Erythroblast (primary cell): ENCODE results near the gene B3GALNT2.

Source experiments
- DNase-seq, 2 experiments: peaks; one replicate each; lab custom pipeline; 2025; lab: John Stamatoyannopoulos, UW
- GATA1 ChIP-seq: IDR thresholded peaks from 2 replicates; pipeline ENCODE4 v1.6.1; 2011; ENCODE audit warnings: low read depth, mild to moderate bottlenecking, control low read depth, low read length, moderate library complexity
- POLR2A ChIP-seq: IDR thresholded peaks from 2 replicates; pipeline ENCODE4 v1.6.1; 2011; ENCODE audit warnings: mild to moderate bottlenecking, low read length

Gene B3GALNT2

DNA sequence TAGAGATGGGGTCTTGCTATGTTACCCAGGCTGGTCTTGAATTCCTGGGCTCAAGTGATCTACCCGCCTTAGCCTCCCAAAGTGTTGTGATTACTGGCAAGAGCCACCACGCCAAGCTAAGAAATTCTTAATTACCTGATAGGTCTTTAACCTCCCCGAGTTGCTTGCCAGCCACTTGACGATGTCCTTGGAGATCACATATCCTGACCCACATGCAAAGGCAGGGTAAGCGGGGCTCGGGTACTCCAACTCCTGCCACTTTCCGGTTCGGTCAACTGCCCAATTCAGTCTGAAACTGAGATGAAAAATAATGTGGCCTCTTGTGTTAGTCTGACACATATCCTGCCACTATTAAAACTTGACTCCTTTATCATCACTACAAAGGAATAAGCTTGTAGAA is 50.2 kb downstream of the B3GALNT2 start:
- DNase-seq, result no peak
- no peak for TF ChIP-seq GATA1
- no peak for TF ChIP-seq POLR2A

DNA sequence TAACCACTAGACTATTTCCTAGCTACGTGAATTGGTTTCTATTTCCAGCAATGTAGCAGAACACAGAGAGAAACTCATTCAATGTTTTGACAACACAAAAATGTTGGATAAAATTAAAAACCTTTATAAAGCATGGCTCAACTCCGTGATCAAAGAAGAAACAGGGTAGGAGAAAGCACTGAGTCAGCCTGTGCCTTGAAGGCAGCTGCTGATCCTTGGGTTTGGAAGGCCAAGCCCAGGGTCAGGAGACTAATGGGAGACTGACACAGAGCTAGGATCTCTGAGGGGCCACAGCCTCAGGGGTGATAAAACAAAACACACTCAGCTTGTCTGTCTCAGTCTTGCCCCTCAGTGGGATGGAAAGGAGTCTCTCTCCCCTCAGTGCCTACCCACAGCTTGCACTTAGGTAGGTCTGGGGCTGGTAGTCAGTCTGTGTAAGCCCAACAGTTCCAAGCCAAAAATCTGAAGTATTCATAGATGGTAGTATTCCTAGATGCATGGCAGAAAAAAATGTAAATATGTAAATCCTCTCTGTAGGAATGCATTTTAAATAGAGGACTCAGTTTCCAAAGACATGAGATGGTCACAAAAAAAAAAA is 53.3 kb downstream of the B3GALNT2 start:
- TF ChIP-seq GATA1 (no peak), POLR2A (no peak)

DNA sequence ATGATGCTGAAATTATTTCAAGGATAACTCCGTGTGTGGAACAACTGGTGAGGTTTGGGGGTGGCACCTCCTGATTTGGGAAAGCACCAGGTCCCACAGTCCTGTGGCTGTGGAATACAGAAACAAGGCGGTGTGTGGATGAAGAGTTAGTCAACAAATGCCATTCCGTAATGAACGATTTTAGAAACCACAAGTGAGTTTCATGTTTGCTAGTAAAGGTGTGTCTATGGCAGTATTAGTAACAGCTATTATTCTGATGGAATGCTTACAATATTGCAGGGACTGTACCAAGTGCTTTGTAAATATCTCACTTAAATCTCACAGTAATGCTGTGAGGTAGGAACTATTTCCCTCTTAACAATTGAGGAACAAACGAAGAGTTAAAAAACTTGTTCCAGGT is 53.8 kb downstream of the B3GALNT2 start:
- no peak for DNase-seq
- TF ChIP-seq POLR2A (no peak), GATA1 (no peak)

More for the DNA sequence above, 53.3 kb downstream of the B3GALNT2 start:
- DNase-seq, result peak in 1 of 2 experiments; percentile 31

DNA sequence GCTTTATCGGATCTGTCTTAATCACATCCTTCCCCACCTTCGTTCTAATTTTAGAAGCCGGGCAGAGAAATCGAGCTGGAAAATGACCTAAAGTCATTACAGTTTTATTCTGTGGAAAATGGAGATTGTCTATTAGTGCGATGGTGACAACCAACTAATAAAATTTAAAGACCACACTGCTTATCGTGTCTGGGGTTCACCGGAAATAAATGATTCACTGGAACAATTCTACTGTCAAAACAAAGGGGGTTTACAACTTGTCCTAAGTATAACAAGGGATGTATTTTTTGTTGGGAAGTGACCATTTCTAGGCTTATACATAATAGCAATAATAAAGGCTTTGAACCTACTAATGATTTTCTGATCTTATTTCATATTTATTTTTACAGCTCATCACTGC is 55.6 kb downstream of the B3GALNT2 start:
- TF ChIP-seq POLR2A, result no peak
- no peak for TF ChIP-seq GATA1

DNA sequence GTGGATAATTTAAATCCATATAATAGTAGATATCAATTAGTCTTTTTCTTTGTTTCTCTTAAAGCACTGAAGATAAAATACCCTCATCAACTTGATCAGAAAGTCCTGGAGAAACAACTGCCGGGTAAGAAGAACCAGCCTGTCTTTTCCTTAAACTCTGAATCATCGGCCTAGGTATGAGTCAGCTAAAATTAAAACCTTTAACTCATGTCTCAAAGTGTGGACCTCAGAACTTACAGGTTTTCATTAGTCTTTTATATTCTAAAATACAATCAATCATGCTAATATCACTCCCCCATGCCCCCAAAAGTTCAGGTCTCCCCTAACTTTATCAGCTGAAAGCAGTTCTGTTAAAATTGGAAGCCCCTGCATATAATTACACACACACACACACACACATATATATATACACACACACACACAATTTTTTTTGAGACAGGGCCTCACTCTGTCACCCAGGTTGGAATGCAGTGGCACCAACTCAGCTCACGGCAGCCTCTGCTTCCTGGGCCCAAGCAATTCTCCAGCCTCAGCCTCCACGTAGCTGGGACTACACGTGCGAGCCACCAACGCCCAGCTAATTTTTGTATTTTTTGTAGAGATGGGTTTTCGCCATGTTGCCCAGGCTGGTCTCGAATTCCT is 61.3 kb downstream of the B3GALNT2 start:
- peak; percentile 55 to 76 for DNase-seq
- TF ChIP-seq GATA1 (no peak), POLR2A (no peak)

More for the DNA sequence above, 55.6 kb downstream of the B3GALNT2 start:
- DNase-seq, result no peak

DNA sequence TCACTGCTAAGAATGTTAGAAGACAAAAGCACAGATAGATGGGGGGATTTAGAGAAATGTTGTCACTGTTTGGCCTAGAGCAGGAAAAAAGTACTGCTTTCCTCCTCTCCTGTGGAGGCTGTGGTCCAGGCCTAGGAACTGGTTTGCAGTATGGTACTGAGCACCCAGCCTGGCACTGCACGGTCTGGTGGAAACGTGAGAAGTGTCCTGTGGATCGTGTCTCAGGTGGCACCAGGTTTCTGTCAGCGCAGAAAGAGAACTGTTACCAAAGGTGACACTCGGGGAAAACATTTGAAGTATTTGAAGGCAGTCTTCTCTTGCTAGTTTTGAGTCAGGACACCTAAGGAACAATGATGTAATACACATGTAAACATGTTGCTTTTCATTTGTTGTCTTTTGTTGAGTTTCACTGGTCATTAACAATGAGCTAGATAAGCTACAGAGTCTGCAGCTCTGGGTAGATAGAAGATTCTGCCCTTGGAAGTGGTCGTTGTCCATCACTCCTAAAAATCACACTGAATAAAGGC is 63.0 kb downstream of the B3GALNT2 start:
- no peak for TF ChIP-seq POLR2A
- no peak for TF ChIP-seq GATA1
- no peak for DNase-seq

DNA sequence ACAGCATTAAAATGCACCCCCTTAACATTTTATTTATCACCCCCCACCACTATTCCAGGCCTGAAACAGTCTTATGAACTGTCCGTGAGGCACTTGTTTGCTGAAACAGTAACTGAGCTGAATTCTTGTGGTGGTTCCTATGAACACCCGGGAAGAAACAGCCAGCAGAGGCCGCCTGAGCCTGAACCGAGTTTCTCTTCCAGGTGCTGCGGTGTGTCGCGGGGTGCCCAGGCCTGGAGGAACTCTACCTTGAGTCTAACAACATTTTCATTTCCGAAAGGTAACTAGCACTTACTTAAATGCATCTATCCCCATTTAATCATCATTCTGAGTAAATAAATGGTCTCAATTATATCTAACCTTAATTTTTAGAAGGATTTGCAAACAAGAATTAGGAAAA is 70.3 kb downstream of the B3GALNT2 start:
- no peak for TF ChIP-seq POLR2A
- no peak for TF ChIP-seq GATA1
- no peak for DNase-seq

DNA sequence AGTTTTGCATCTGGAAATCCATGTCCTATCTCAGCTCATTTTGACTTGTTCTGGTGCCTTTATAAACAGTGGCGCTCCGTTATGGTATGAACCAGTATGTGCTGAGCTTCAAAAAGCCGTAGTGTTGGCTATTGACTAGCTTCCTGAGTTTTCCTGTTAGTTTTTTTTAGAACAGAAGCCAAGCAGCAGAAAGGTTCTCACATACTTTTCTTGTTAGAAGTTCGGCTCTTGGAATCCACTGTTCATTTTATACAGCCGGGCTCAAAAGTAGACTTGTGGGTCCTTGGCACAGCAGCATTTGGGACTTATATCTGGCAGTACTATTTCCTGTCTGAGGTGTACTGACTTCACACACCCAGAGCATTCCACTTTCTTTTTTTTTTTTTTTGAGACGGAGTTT is 73.3 kb downstream of the B3GALNT2 start:
- no peak for TF ChIP-seq GATA1
- TF ChIP-seq POLR2A, result no peak
- DNase-seq, result no peak

DNA sequence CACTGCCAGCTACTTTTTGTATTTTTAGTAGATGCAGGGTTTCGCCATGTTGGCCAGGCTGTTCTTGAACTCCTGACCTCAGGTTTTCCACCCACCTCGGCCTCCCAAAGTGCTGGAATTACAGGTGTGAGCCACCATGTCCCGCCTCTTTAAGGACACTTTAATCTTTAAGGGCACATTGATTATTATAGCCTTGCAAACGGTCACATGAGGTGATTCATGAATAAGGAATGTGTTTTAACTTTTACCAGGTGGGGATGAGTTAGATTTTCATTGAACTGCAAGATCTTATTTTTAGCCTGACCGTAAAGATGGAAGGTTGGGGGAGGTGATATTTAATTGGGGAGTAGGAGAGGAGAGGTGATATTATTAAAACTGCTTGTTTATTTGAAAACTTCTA is 75.1 kb downstream of the B3GALNT2 start:
- DNase-seq, result no peak
- TF ChIP-seq GATA1, result no peak
- TF ChIP-seq POLR2A, result no peak

DNA sequence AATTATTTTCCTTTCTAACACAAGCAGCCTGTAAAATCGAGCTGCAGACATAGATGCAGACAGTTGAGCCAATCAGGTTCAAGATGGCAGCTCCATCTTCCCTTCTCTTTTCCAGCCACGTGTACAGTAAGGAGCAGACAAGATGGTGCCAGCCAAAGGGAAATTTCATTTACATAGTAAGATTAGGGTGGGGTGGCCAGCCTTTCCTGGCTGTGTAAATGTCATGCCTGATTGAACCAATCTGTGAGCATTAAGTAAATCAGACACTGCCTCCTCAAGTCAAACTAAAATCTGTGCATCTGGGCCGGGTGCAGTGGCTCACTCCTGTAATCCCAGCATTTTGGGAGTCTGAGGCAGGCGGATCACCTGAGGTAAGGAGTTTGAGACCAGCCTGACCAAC is 76.8 kb downstream of the B3GALNT2 start:
- no peak for DNase-seq
- TF ChIP-seq POLR2A (no peak), GATA1 (no peak)

DNA sequence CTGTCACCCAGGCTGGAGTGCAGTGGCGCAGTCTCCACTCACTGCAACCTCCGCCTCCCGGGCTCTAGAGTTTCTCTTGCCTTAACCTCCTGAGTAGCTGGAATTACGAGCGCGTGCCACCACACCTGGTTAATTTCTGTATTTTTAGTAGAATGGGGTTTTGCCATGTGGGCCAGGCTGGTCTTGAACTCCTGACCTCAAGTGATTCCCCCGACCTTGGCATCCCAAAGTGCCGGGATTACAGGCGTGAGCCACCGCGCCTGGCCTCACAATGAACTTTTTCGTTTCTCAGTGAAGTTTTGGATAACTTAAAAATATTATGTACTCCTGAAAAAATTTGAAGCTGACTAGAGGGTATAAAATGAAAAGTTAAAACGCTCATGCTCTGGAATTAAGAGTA is 77.6 kb downstream of the B3GALNT2 start:
- TF ChIP-seq POLR2A, result no peak
- no peak for TF ChIP-seq GATA1
- DNase-seq, result no peak

DNA sequence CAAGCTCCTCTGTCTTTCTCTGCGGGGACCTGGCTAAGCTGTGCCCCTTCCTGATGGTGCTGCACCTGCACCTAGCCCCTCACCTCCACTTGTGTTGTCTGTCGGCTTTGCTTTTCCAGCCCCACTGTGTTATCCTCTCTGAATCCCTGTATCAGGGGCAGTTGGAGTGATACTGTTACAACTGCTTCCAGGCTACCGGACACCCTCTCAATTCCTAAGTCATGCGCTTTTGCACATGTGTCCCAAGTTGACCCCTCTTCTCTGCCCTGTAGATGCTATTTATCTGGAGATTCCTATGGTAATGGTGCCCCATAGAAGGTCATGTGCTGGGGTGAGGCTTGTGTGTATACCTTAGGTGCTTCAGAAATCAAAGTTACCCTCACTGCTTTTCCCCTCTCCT is 78.1 kb downstream of the B3GALNT2 start:
- TF ChIP-seq POLR2A (no peak), GATA1 (no peak)
- no peak for DNase-seq

DNA sequence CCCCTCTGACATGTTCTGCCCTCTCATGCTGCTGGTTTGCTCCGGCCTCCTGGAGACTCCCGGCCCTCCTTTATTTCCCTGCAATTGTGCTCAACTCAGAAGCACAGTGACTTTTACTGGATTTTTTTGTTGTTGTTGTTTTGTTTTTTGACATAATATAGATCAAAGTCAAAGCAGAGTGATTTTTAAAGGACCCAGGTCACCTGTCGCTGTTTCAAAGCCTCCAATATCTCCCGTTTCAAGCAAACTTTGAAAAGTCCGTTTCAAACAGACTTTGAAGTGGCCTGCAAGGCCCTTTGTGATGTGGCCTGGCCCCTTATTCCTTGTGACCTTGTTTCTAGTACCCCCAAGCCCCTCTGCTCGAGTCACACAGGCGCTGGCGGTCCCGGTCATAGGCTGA is 78.9 kb downstream of the B3GALNT2 start:
- DNase-seq, result no peak

DNA sequence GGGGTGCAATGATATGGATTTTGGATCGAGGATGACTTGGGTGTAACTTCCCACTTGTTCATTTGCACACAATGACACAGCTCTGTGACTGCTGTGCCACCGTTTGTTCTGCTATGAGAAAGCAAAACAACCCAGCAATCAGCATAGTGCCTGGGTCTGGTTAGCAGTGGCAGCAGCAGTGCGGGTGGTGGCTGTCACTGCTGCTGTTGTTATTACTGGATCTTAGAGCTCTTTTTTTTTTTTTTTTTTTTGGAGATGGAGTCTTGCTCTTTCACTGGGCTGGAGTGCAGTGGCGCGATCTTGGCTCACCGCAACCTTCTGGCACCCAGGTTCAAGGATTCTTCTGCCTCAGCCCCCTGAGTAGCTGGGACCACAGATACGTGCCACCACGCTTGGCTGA is 80.2 kb downstream of the B3GALNT2 start:
- no peak for DNase-seq
- TF ChIP-seq POLR2A (no peak), GATA1 (no peak)

More for the DNA sequence above, 78.9 kb downstream of the B3GALNT2 start:
- TF ChIP-seq POLR2A, result no peak
- TF ChIP-seq GATA1, result no peak
